OCI-LY3 (cell line): ENCODE measurements around the gene PPP2R5C.
"Not testable (repeated sequence)": the region's sequence is repeated elsewhere in the genome, so short reads cannot be mapped to it uniquely, and the experiment has no call there.

ENCODE experiments used
- H2AFZ ChIP-seq: fragments of 200-600, 300-600 bp; shearing (Covaris generic); 2 replicates; pipeline ENCODE4 v1.6.0; 2014; ENCODE audit warnings: antibody characterized with exemption, low read depth, low read length
- H3K27ac ChIP-seq: fragments of 200-600, 300-600 bp; sonication (generic); 2 replicates; pipeline ENCODE4 v1.5.1; 2014; ENCODE audit warnings: mild to moderate bottlenecking, low read length, moderate library complexity, mixed read lengths
- H3K27me3 ChIP-seq: fragments of 200-600, 300-600 bp; sonication (generic); 2 replicates; pipeline ENCODE4 v1.6.1; 2014; ENCODE audit warnings: low read depth, low read length, mixed read lengths
- H3K36me3 ChIP-seq: fragments of 200-600, 300-600 bp; sonication (generic); replicated peaks from 2 replicates; pipeline ENCODE3; 2014; ENCODE audit warnings: low read depth, low read length, mixed read lengths
- H3K4me1 ChIP-seq: fragments of 300-600, 200-600 bp; sonication (generic); 2 replicates; pipeline ENCODE4 v1.6.1; 2014; ENCODE audit warnings: low read length, mixed read lengths
- H3K4me2 ChIP-seq: fragments of 200-600, 300-600 bp; sonication (generic); 2 replicates; pipeline ENCODE4 v1.6.1; 2014; ENCODE audit warnings: low read length, mixed read lengths
- H3K4me3 ChIP-seq: fragments of 300-600, 200-600 bp; sonication (generic); 2 replicates; pipeline ENCODE4 v1.5.1; 2014; ENCODE audit warnings: antibody characterized with exemption, mild to moderate bottlenecking, low read length, moderate library complexity
- H3K79me2 ChIP-seq: fragments of 300-600, 200-600 bp; shearing (Covaris generic); 2 replicates; pipeline ENCODE4 v1.6.1; 2014; ENCODE audit warnings: mild to moderate bottlenecking, low read length, mixed read lengths
- H3K9ac ChIP-seq: fragments of 300-600, 200-600 bp; shearing (Covaris generic); 2 replicates; pipeline ENCODE4 v1.6.0; 2014; ENCODE audit warnings: mild to moderate bottlenecking, low read length, moderate library complexity
- H3K9me3 ChIP-seq: fragments of 200-600, 300-600 bp; shearing (Covaris generic); 2 replicates; pipeline ENCODE4 v1.6.1; 2014; ENCODE audit warnings: low read length, mixed read lengths; ENCODE audit not compliant: insufficient read depth
- H4K20me1 ChIP-seq: fragments of 200-600, 300-600 bp; sonication (generic); 2 replicates; pipeline ENCODE4 v1.6.1; 2016; ENCODE audit warnings: low read length, mixed read lengths; ENCODE audit not compliant: insufficient read depth
- EZH2phosphoT487 ChIP-seq: fragments of 200-600 bp; shearing (Covaris generic); IDR thresholded peaks from 2 replicates; pipeline ENCODE4 v1.6.1; 2018; ENCODE audit warnings: antibody characterized with exemption, mixed run types, low read depth
- TF ChIP-seq, protein P1 (sequence below): fragments of 200-600, 300-600 bp; sonication (generic); IDR thresholded peaks from 2 replicates; pipeline ENCODE4 v1.5.1; 2014; ENCODE audit warnings: antibody characterized with exemption, low read length, low read depth

The PPP2R5C gene

GRCh38 chr14:101738703-101739320 is 22.7 kb upstream of the PPP2R5C start:
- no peak overlapping the region for H3K4me2 ChIP-seq
- H3K4me1 ChIP-seq: no peaks in the 10 kb centered on the region
- no peaks in the 10 kb centered on the region for H3K79me2 ChIP-seq

DNA sequence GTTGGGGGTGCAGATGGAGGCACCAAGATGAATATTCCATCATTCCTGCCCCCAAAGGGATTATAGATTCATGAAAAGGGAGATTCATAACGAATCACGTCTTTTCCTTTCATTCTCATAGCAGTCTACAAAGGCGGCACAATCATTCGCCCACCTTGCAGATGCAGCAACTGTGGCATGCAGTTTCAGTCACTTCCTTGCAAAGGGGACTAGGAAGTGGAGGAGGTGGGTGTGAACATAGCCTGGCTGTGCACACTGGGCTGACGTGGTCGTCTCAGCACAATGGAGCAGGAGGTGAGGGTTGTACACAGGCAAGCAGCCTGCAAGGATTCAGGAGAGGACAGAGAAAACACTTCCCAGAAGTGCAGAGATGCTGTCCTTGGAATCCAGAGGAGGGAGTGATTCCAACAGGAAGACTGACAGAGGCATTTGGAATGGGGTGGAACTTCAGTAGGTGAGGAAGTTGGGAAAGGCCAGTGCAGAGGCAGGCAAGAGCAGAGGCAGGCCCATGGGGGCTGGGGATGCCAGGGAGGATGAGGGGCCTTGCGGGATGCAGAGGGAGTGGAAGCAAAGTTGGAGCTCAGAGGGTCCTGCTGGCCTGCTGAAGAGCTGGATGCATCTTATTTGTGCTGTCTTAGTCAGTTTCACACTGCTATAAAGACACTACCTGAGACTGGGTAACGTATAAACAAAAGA is 21.9 kb upstream of the PPP2R5C start:
- no peak overlapping the region for H3K27ac ChIP-seq
- no peaks in the 10 kb centered on the region for H4K20me1 ChIP-seq
- no peak overlapping the region for H3K9ac ChIP-seq
- no peaks in the 10 kb centered on the region for H3K79me2 ChIP-seq
- H2AFZ ChIP-seq: no peak overlapping the region
- TF ChIP-seq, protein P1, sequence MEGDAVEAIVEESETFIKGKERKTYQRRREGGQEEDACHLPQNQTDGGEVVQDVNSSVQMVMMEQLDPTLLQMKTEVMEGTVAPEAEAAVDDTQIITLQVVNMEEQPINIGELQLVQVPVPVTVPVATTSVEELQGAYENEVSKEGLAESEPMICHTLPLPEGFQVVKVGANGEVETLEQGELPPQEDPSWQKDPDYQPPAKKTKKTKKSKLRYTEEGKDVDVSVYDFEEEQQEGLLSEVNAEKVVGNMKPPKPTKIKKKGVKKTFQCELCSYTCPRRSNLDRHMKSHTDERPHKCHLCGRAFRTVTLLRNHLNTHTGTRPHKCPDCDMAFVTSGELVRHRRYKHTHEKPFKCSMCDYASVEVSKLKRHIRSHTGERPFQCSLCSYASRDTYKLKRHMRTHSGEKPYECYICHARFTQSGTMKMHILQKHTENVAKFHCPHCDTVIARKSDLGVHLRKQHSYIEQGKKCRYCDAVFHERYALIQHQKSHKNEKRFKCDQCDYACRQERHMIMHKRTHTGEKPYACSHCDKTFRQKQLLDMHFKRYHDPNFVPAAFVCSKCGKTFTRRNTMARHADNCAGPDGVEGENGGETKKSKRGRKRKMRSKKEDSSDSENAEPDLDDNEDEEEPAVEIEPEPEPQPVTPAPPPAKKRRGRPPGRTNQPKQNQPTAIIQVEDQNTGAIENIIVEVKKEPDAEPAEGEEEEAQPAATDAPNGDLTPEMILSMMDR: no peak
- TF ChIP-seq EZH2phosphoT487: no peak
- H3K27me3 ChIP-seq: no peaks in the 10 kb centered on the region
- H3K4me1 ChIP-seq: no peaks in the 10 kb centered on the region
- 0 out of 2 replicates have a peak, but pooled peaks cover 5% of the 10 kb centered on the region for H3K9me3 ChIP-seq
- no peaks in the 10 kb centered on the region for H3K36me3 ChIP-seq
- no peak overlapping the region for H3K4me2 ChIP-seq
- H3K4me3 ChIP-seq: no peak overlapping the region

More at GRCh38 chr14:101738703-101739320, 22.7 kb upstream of the PPP2R5C start:
- Histone ChIP-seq H3K9ac (no peak overlapping the region), H3K27me3 (no peaks in the 10 kb centered on the region), H3K4me3 (no peak overlapping the region), H3K27ac (no peak overlapping the region), H3K36me3 (no peaks in the 10 kb centered on the region), H2AFZ (no peak overlapping the region), H4K20me1 (no peaks in the 10 kb centered on the region), H3K9me3 (0 out of 2 replicates have a peak, but pooled peaks cover 5% of the 10 kb centered on the region)
- TF ChIP-seq, protein P1: no peak
- TF ChIP-seq EZH2phosphoT487: no peak

- H2AFZ ChIP-seq: no peak overlapping the region
- no peaks in the 10 kb centered on the region for H3K27me3 ChIP-seq
- no peaks in the 10 kb centered on the region for H4K20me1 ChIP-seq
- no peak overlapping the region for H3K9ac ChIP-seq
- no peak for TF ChIP-seq EZH2phosphoT487
- TF ChIP-seq, protein P1: no peak
- no peaks in the 10 kb centered on the region for H3K36me3 ChIP-seq
- no peak overlapping the region for H3K4me3 ChIP-seq
- H3K9me3 ChIP-seq: 0 out of 2 replicates have a peak, but pooled peaks cover 5% of the 10 kb centered on the region
- no peak overlapping the region for H3K27ac ChIP-seq
- H3K79me2 ChIP-seq: no peaks in the 10 kb centered on the region
- no peak overlapping the region for H3K4me2 ChIP-seq
- H3K4me1 ChIP-seq: no peaks in the 10 kb centered on the region
Measured at GRCh38 chr14:101740981-101741380, 20.5 kb upstream of the PPP2R5C start.

GRCh38 chr14:101743701-101744100 is 17.8 kb upstream of the PPP2R5C start:
- no peak overlapping the region for H3K4me2 ChIP-seq
- H2AFZ ChIP-seq: no peak overlapping the region
- no peaks in the 10 kb centered on the region for H4K20me1 ChIP-seq
- H3K36me3 ChIP-seq: no peaks in the 10 kb centered on the region
- no peak overlapping the region for H3K4me3 ChIP-seq
- no peaks in the 10 kb centered on the region for H3K4me1 ChIP-seq
- H3K27me3 ChIP-seq: no peaks in the 10 kb centered on the region
- no peak overlapping the region for H3K27ac ChIP-seq
- no peak overlapping the region for H3K9ac ChIP-seq
- H3K9me3 ChIP-seq: 0 out of 2 replicates have a peak, but pooled peaks cover 5% of the 10 kb centered on the region
- no peaks in the 10 kb centered on the region for H3K79me2 ChIP-seq
- TF ChIP-seq EZH2phosphoT487: no peak
- TF ChIP-seq, protein P1: no peak

GRCh38 chr14:101744382-101744781 is 17.1 kb upstream of the PPP2R5C start:
- not testable (repeated sequence) for H4K20me1 ChIP-seq, H3K9me3 ChIP-seq, H3K4me3 ChIP-seq, H3K27ac ChIP-seq, H3K27me3 ChIP-seq, H2AFZ ChIP-seq, H3K4me2 ChIP-seq, H3K79me2 ChIP-seq, H3K36me3 ChIP-seq, H3K9ac ChIP-seq, H3K4me1 ChIP-seq

GRCh38 chr14:101749756-101750155 is 11.8 kb upstream of the PPP2R5C start:
- H2AFZ ChIP-seq, H3K27ac ChIP-seq, H3K4me3 ChIP-seq, H3K9me3 ChIP-seq, H3K79me2 ChIP-seq, H3K4me1 ChIP-seq, H3K36me3 ChIP-seq, H4K20me1 ChIP-seq, H3K9ac ChIP-seq, H3K4me2 ChIP-seq: not testable (repeated sequence)
- peaks cover 27% of the 10 kb centered on the region for H3K27me3 ChIP-seq
